HepG2 (cell line): Measurements from ENCODE around the gene FGFR3. TPM values are rescaled to one million over a fixed set of nuclear protein-coding genes. Genes with fewer than 3 reads are reported as not detected.

Experiments used
- ATAC-seq: fragments of 200-7000 bp; cut with Tn5 transposase; 3 replicates; pipeline ENCODE4 v1.9.1; 2020; ENCODE audit warnings: mild to moderate bottlenecking, moderate library complexity
- BruUV-seq: library from RNA; stranded (reverse); fragments of 400-500 nt; replicated peaks from 2 replicates; lab custom pipeline; 2021; lab: Mats Ljungman, UMichigan
- CTCF ChIA-PET: fragments of 300-600 bp; formaldehyde crosslinking; extraction: SDS; loops from one replicate; lab custom pipeline; 2021; ENCODE audit warnings: low total read pairs, inconsistent platforms, low intra/inter-chr PET ratio; lab: Yijun Ruan, JAX
- POLR2A ChIA-PET: fragments of 350-600 bp; sonication (Branson Sonifier 250); formaldehyde crosslinking; loops from one replicate; lab custom pipeline; 2020; ENCODE audit warnings: antibody characterized with exemption, inconsistent platforms; lab: Yijun Ruan, JAX
- DNase-seq: peaks from one replicate; pipeline ENCODE4 v3.0.0-alpha.2; 2015; ENCODE audit warnings: low spot score
- FAIRE-seq: peaks from 3 replicates; lab custom pipeline; 2011; peaks lifted over from hg19 to GRCh38; lab: Jason Lieb, UNC
- H2AFZ ChIP-seq: one replicate; pipeline ENCODE4 v1.6.1; 2011; ENCODE audit warnings: low read length, inconsistent platforms
- H3K27ac ChIP-seq: fragments of 300-600 bp; 3 replicates; pipeline ENCODE4 v1.8.0; 2011; ENCODE audit warnings: mixed run types, mild to moderate bottlenecking, mixed read lengths, low read length, inconsistent platforms; ENCODE audit not compliant: insufficient read depth; ENCODE audit errors: extremely low read length
- H3K27me3 ChIP-seq, 2 experiments: fragments of 200-600 bp in 1 of 2; 2 replicates in 1 of 2; 3 replicates in 1 of 2; pipeline versions ENCODE4 v1.6.0 to v1.8.0; 2011; ENCODE audit warnings: low read length in 2 of 2, mild to moderate bottlenecking in 2 of 2, moderate library complexity in 2 of 2, inconsistent platforms in 1 of 2; ENCODE audit not compliant: insufficient read depth in 2 of 2, control insufficient read depth in 1 of 2
- H3K36me3 ChIP-seq, 2 experiments: fragments of 200-600 bp in 1 of 2; replicated peaks in 1 of 2; 2 replicates in 1 of 2; 3 replicates in 1 of 2; pipeline versions ENCODE4 v1.5.1 to v1.8.0; 2011; ENCODE audit warnings: low read length in 2 of 2, inconsistent platforms in 1 of 2; ENCODE audit not compliant: insufficient read depth in 2 of 2, control insufficient read depth in 1 of 2
- H3K4me1 ChIP-seq: 2 replicates; pipeline ENCODE4 v1.5.1; 2012; ENCODE audit warnings: low read length, inconsistent platforms; ENCODE audit not compliant: insufficient read depth
- H3K4me2 ChIP-seq: 2 replicates; pipeline ENCODE4 v1.6.0; 2011; ENCODE audit warnings: low read depth, low read length, inconsistent platforms
- H3K4me3 ChIP-seq, 3 experiments: fragments of 200-600 bp in 1 of 3; sonication (generic), shearing (Covaris generic) in 1 of 3; replicated peaks in 1 of 3; 2 replicates each; pipeline ENCODE4 v1.5.1; 2011 to 2016; ENCODE audit warnings: low read length in 3 of 3, inconsistent platforms in 2 of 3, low read depth in 2 of 3, mild to moderate bottlenecking in 2 of 3, control low read depth in 1 of 3, mixed read lengths in 1 of 3; ENCODE audit not compliant: insufficient read depth in 1 of 3
- H3K79me2 ChIP-seq: one replicate; pipeline ENCODE4 v1.6.1; 2011; ENCODE audit warnings: low read length, inconsistent platforms; ENCODE audit not compliant: insufficient read depth
- H3K9ac ChIP-seq: 2 replicates; pipeline ENCODE4 v1.6.0; 2011; ENCODE audit warnings: mild to moderate bottlenecking, low read depth, low read length, inconsistent platforms; ENCODE audit not compliant: insufficient read depth
- H3K9me3 ChIP-seq: 2 replicates; pipeline ENCODE4 v1.5.1; 2012; ENCODE audit warnings: mild to moderate bottlenecking, low read length
- H4K20me1 ChIP-seq: 2 replicates; pipeline ENCODE4 v1.6.0; 2011; ENCODE audit warnings: inconsistent platforms, mild to moderate bottlenecking, low read length, moderate library complexity; ENCODE audit not compliant: insufficient read depth
- AGO2 ChIP-seq: fragments of 200-400 bp; formaldehyde crosslinking; optimal IDR thresholded peaks from 2 replicates; pipeline ENCODE3; 2017; ENCODE audit warnings: mild to moderate bottlenecking, low read depth, low read length, moderate library complexity
- BHLHE40 ChIP-seq: IDR thresholded peaks from 2 replicates; pipeline ENCODE4 v1.6.1; 2011; ENCODE audit warnings: low read length, improper control_type of control experiment
- DDIT3 ChIP-seq: sonication (generic); formaldehyde crosslinking; IDR thresholded peaks from 2 replicates; pipeline ENCODE4 v1.4.0; 2020; ENCODE audit warnings: mild to moderate bottlenecking, missing genetic modification reagents
- DMAP1 ChIP-seq: IDR thresholded peaks from 2 replicates; pipeline ENCODE4 v1.6.1; 2016
- MTF1 ChIP-seq: sonication (generic); formaldehyde crosslinking; IDR thresholded peaks from 2 replicates; pipeline ENCODE4 v1.5.0; 2020; ENCODE audit warnings: missing genetic modification reagents
- PBX2 ChIP-seq: IDR thresholded peaks from 2 replicates; pipeline ENCODE4 v1.6.1; 2016; ENCODE audit warnings: control low read depth
- ZNF143 ChIP-seq: sonication (generic); formaldehyde crosslinking; IDR thresholded peaks from 2 replicates; pipeline ENCODE4 v1.4.0; 2020; ENCODE audit warnings: missing genetic modification reagents
- ZNF629 ChIP-seq: sonication (generic); formaldehyde crosslinking; conservative IDR thresholded peaks from 2 replicates; pipeline ENCODE4 v1.5.0; 2020; ENCODE audit warnings: missing genetic modification reagents
- ZNF792 ChIP-seq: IDR thresholded peaks from 2 replicates; pipeline ENCODE4 v1.6.1; 2016
- WGBS: methylation state at CpG from one replicate; pipeline ENCODE4 v1.1.6; 2017; ENCODE audit warnings: low lambda C conversion rate; 5-methylcytosine and 5-hydroxymethylcytosine counted together
- in situ Hi-C: cut with HindIII; loops from 2 replicates; pipeline ENCODE4 v1.10.0; 2017; ENCODE audit warnings: low pct_unique_long_range_greater_than_20kb; ENCODE audit not compliant: extremely low pct_ligation_motif_present
- intact Hi-C: fragments of 100-400 bp; cut with micrococcal nuclease; formaldehyde crosslinking; loops from one replicate; pipeline ENCODE4 v1.10.0; 2022; ENCODE audit not compliant: unreplicated experiment
- polyA plus RNA-seq, 8 experiments: library from polyadenylated mRNA; depleted of rRNA in 3 of 8; stranded (reverse) in 7 of 8; unstranded in 1 of 8; fragments of >200 nt; fragmentation: Illumina TruSeq in 4 of 8; extraction: Trizol in 4 of 8; gene quantifications; 2 replicates each; pipeline versions ENCODE4 v1.2.1 to v1.2.3, GENCODE V29; 2011 to 2016; ENCODE audit warnings: low read depth in 4 of 8, missing spikeins in 1 of 8, mixed read lengths in 1 of 8; ENCODE audit not compliant: insufficient read depth in 1 of 8
- total RNA-seq, 5 experiments: library from RNA; depleted of rRNA; stranded (reverse); fragments of >200 nt; fragmentation: Illumina TruSeq; extraction: Trizol; gene quantifications; 2 replicates each; pipeline ENCODE4 v1.2.3, GENCODE V29; 2016; ENCODE audit warnings: low read depth in 1 of 5
- TF ChIP-seq, protein P1 (sequence below): IDR thresholded peaks from 2 replicates; pipeline ENCODE4 v1.6.1; 2016
- TF ChIP-seq, protein P2 (sequence below): sonication (generic); formaldehyde crosslinking; IDR thresholded peaks from 2 replicates; pipeline ENCODE4 v1.4.0; 2020; ENCODE audit warnings: missing genetic modification reagents, borderline replicate concordance
- TF ChIP-seq, protein P3 (sequence below): IDR thresholded peaks from 2 replicates; pipeline ENCODE4 v1.6.1; 2018; ENCODE audit warnings: missing genetic modification reagents

FGFR3 gene
- total and polyA plus RNA-seq, 2 of the 13 experiments (the other 11 are each of a cell fraction or from before 2014, with no cell fraction given), result 103 to 109 TPM

- TF ChIP-seq ZNF629 (CRISPR knock-in tag) (no peak), ZNF143 (CRISPR knock-in tag) (no peak), DMAP1 (CRISPR knock-in tag) (no peak)
- TF ChIP-seq, protein P1, sequence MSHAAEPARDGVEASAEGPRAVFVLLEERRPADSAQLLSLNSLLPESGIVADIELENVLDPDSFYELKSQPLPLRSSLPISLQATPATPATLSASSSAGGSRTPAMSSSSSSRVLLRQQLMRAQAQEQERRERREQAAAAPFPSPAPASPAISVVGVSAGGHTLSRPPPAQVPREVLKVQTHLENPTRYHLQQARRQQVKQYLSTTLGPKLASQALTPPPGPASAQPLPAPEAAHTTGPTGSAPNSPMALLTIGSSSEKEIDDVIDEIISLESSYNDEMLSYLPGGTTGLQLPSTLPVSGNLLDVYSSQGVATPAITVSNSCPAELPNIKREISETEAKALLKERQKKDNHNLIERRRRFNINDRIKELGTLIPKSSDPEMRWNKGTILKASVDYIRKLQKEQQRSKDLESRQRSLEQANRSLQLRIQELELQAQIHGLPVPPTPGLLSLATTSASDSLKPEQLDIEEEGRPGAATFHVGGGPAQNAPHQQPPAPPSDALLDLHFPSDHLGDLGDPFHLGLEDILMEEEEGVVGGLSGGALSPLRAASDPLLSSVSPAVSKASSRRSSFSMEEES (CRISPR knock-in tag), result no peak
Observed at GRCh38 chr4:1826531-1827350, 33.6 kb downstream of the FGFR3 start (continued).

DNA sequence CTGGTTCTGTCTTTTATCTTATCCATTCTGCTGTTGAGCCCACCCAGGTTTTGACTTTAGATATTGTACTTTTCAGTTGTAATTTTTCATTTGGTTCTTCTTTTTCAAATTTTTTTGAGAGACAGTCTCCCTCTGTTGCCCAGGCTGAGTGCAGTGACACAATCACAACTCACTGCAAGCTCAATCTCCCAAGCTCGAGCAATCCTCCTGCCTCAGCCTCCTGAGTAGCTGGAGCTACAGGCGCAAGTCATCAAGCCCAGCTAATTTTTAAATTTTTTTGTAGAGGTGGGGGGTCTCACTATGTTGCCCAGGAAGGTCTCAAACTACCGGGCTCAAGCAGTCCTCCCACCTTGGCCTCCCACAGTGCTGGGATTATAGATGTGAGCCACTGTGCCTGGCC is 37.1 kb downstream of the FGFR3 start:
- 97% methylated on average over 3 of the region's 3 CpGs for WGBS
- H4K20me1 ChIP-seq, result no peaks in the 10 kb centered on the region
- intact Hi-C loops (no loop called here), in situ Hi-C loops (no loop called here)
- H3K4me1 ChIP-seq, result peaks cover 38% of the 10 kb centered on the region
- FAIRE-seq, result no peak
- ATAC-seq, result no peak
- no peak for TF ChIP-seq AGO2
- TF ChIP-seq MTF1 (CRISPR knock-in tag), result no peak
- TF ChIP-seq, protein P2, sequence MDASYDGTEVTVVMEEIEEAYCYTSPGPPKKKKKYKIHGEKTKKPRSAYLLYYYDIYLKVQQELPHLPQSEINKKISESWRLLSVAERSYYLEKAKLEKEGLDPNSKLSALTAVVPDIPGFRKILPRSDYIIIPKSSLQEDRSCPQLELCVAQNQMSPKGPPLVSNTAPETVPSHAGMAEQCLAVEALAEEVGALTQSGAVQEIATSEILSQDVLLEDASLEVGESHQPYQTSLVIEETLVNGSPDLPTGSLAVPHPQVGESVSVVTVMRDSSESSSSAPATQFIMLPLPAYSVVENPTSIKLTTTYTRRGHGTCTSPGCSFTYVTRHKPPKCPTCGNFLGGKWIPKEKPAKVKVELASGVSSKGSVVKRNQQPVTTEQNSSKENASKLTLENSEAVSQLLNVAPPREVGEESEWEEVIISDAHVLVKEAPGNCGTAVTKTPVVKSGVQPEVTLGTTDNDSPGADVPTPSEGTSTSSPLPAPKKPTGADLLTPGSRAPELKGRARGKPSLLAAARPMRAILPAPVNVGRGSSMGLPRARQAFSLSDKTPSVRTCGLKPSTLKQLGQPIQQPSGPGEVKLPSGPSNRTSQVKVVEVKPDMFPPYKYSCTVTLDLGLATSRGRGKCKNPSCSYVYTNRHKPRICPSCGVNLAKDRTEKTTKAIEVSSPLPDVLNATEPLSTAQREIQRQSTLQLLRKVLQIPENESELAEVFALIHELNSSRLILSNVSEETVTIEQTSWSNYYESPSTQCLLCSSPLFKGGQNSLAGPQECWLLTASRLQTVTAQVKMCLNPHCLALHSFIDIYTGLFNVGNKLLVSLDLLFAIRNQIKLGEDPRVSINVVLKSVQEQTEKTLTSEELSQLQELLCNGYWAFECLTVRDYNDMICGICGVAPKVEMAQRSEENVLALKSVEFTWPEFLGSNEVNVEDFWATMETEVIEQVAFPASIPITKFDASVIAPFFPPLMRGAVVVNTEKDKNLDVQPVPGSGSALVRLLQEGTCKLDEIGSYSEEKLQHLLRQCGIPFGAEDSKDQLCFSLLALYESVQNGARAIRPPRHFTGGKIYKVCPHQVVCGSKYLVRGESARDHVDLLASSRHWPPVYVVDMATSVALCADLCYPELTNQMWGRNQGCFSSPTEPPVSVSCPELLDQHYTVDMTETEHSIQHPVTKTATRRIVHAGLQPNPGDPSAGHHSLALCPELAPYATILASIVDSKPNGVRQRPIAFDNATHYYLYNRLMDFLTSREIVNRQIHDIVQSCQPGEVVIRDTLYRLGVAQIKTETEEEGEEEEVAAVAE, result no peak
- TF ChIP-seq DDIT3 (CRISPR knock-in tag), result no peak
- TF ChIP-seq, protein P3, sequence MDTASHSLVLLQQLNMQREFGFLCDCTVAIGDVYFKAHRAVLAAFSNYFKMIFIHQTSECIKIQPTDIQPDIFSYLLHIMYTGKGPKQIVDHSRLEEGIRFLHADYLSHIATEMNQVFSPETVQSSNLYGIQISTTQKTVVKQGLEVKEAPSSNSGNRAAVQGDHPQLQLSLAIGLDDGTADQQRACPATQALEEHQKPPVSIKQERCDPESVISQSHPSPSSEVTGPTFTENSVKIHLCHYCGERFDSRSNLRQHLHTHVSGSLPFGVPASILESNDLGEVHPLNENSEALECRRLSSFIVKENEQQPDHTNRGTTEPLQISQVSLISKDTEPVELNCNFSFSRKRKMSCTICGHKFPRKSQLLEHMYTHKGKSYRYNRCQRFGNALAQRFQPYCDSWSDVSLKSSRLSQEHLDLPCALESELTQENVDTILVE, result no peak
- no peak for TF ChIP-seq BHLHE40
- TF ChIP-seq ZNF629 (CRISPR knock-in tag), result no peak
- TF ChIP-seq PBX2 (CRISPR knock-in tag), result no peak
- TF ChIP-seq ZNF792 (CRISPR knock-in tag), result no peak
- no peaks in the 10 kb centered on the region for H3K79me2 ChIP-seq
- no peak overlapping the region for H3K27ac ChIP-seq
- POLR2A ChIA-PET, result interaction anchor here (0.9 kb wide), 1 partner anchor 33 kb away, joined by 3 read pairs; no protein-coding TSS in a partner anchor
- no peak for DNase-seq
- CTCF ChIA-PET, result no interaction called here
- peaks cover 22 to 50% of the 10 kb centered on the region in 2 experiments; a peak in 4 of 5 replicates for H3K36me3 ChIP-seq
- H3K9ac ChIP-seq, result no peak overlapping the region
- H3K4me3 ChIP-seq, result no peak overlapping the region
- H2AFZ ChIP-seq, result no peak overlapping the region
- no peaks in the 10 kb centered on the region for H3K9me3 ChIP-seq
- no peaks in the 10 kb centered on the region for H3K27me3 ChIP-seq
- no TSS peak for BruUV-seq
- H3K4me2 ChIP-seq, result no peak overlapping the region
